NCI-H2227 (cell line): ENCODE results near the gene ARSH.
"Not testable (repeated sequence)": the region's sequence is repeated elsewhere in the genome, so short reads cannot be mapped to it uniquely, and the experiment has no call there.

Experiments
- DNase-seq: peaks from one replicate; lab custom pipeline; 2025; ENCODE audit not compliant: unreplicated experiment; lab: John Stamatoyannopoulos, UW

The ARSH gene

GRCh38 chrX:3029129-3029528 lies 22.8 kb downstream of the ARSH start:
- no peak for DNase-seq

GRCh38 chrX:3037218-3037617 lies 30.9 kb downstream of the ARSH start:
- DNase-seq = no peak

GRCh38 chrX:3044196-3044595 lies 37.9 kb downstream of the ARSH start:
- DNase-seq = no peak

- no peak for DNase-seq
Measured at GRCh38 chrX:3044671-3045070, 38.3 kb downstream of the ARSH start.

GRCh38 chrX:3046253-3047240 lies 40.2 kb downstream of the ARSH start:
- DNase-seq = no peak

- DNase-seq = not testable (repeated sequence)
Measured at GRCh38 chrX:3050523-3051175, 44.3 kb downstream of the ARSH start.

GRCh38 chrX:3052860-3053259 lies 46.5 kb downstream of the ARSH start:
- no peak for DNase-seq

- no peak for DNase-seq
Measured at GRCh38 chrX:3066555-3066954, 60.2 kb downstream of the ARSH start.

- no peak for DNase-seq
Measured at GRCh38 chrX:3075959-3076358, 69.6 kb downstream of the ARSH start.

- no peak for DNase-seq
Measured at GRCh38 chrX:3076416-3076991, 70.2 kb downstream of the ARSH start.
